ENCODE measurements around the gene OPA3.

The OPA3 gene

DNA sequence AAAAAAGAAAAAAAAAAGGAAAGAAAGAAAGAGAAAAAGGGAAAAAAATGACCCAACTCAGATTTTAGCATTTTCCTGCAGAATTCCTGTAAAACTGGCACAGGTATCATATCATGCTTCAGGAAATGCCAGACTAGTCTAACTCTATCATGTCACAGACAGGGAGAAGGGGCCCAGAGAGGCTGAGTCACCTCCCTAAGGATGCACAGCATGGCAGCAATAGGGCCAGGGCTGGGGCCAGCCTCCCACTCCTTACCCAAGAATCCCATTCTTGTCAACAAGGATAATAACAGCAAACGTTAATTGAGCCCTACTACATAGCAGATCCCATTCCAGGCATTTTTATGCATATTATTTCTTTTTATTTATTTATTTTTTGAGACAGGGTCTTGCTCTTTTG, 8.9 kb upstream of the OPA3 start:
- no peaks in the 10 kb centered on the region for H3K36me3 ChIP-seq (ENCODE audit: insufficient read depth, low read length)
- H3K4me3 ChIP-seq (ENCODE audit: low read depth in 1 of 2, low read length in 2 of 2): no peak overlapping the region
- H3K4me1 ChIP-seq (ENCODE audit: insufficient read depth, low read length): no peaks in the 10 kb centered on the region
- H3K9me3 ChIP-seq (ENCODE audit: low read length): no peaks in the 10 kb centered on the region
- peaks cover 10 to 42% of the 10 kb centered on the region in 2 donors for H3K27me3 ChIP-seq (ENCODE audit: control insufficient read depth in 1 of 2, insufficient read depth in 2 of 2, low read length in 2 of 2)
- no peak overlapping the region for H3K9ac ChIP-seq (ENCODE audit: low read length)
- H3K27ac ChIP-seq (ENCODE audit: low read depth, low read length): no peak overlapping the region

DNA sequence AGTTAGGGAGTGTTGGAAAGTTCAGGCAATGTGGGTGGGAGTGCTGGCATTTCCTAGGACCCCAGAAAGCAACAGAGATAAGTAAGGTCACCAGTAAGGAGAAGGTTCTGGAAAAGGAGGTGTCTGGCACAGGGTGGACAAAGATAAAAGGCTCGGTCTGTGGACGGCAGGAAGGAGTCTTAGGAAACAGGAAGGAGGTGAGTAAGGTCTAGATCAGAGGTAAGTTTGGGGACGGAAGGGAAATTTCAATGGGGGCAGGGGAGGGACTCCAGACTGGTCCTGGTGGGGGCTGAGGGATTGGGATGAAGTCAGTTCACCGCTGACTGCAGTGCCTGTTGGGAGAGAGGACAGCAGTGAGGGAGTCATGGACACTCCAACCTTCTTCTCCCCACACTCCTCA, 7.8 kb upstream of the OPA3 start:
- no peak overlapping the region for H3K9ac ChIP-seq (ENCODE audit: low read length)
- H3K27me3 ChIP-seq (ENCODE audit: control insufficient read depth in 1 of 2, insufficient read depth in 2 of 2, low read length in 2 of 2): peaks cover 0 to 30% of the 10 kb centered on the region in 2 donors
- H3K4me1 ChIP-seq (ENCODE audit: insufficient read depth, low read length): no peaks in the 10 kb centered on the region
- no peaks in the 10 kb centered on the region for H3K9me3 ChIP-seq (ENCODE audit: low read length)
- H3K27ac ChIP-seq (ENCODE audit: low read depth, low read length): no peak overlapping the region
- no peaks in the 10 kb centered on the region for H3K36me3 ChIP-seq (ENCODE audit: insufficient read depth, low read length)
- no peak overlapping the region for H3K4me3 ChIP-seq (ENCODE audit: low read depth in 1 of 2, low read length in 2 of 2)

DNA sequence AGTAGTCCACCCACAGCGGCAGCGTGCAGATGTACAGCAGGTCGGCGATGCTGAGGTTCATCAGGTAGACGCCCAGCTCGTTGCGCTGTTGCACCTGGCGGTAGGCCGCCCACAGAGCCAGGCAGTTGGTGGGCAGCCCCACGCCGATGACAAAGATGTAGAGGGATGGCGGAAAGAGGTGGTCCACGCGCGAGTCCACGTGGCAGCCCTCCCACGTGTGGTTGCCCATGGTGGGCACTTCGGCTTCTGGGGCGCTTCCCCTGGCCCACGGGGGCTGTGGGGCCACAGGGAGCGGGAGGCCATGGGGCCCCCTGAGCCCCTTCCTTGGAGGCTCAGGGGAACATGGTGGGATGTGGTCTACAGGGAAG, 7.0 kb upstream of the OPA3 start:
- no peak overlapping the region for H3K9ac ChIP-seq (ENCODE audit: low read length)
- peaks cover 0 to 23% of the 10 kb centered on the region in 2 donors for H3K27me3 ChIP-seq (ENCODE audit: control insufficient read depth in 1 of 2, insufficient read depth in 2 of 2, low read length in 2 of 2)
- no peaks in the 10 kb centered on the region for H3K36me3 ChIP-seq (ENCODE audit: insufficient read depth, low read length)
- H3K4me1 ChIP-seq (ENCODE audit: insufficient read depth, low read length): no peaks in the 10 kb centered on the region
- no peak overlapping the region for H3K27ac ChIP-seq (ENCODE audit: low read depth, low read length)
- no peaks in the 10 kb centered on the region for H3K9me3 ChIP-seq (ENCODE audit: low read length)
- H3K4me3 ChIP-seq (ENCODE audit: low read depth in 1 of 2, low read length in 2 of 2): no peak overlapping the region

DNA sequence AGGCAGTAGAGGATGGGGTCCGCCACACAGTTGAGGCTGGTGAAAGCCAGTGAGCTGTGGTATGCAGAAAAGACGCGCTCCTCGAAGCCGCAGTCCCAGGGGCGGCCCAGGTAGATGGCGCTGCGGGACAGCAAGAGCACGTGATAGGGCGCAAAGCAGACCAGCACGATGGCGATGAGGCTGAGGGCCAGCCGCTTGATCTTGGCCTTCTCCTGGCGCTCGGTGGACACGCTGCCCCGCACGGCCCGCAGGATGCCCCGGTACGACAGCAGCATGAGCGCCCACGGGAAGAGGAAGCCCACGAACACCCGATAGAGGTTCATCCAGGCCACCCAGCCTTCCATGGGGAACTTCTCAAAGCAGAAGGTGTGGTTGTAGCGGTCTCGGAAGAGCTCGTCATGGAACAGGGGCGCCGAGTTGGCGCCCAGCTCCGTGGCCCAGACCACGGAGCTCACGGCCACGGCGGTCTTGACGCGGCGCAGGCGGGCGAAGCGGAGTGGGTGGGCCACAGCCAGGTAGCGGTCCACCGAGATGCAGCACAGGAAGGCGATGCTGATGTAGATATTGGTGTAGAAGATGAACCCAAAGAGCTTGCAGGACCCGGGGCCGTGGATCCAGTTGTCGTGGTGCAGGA, 6.5 kb upstream of the OPA3 start:
- Histone ChIP-seq H3K4me1 (ENCODE audit: insufficient read depth, low read length) (no peaks in the 10 kb centered on the region), H3K9ac (ENCODE audit: low read length) (no peak overlapping the region), H3K4me3 (ENCODE audit: low read depth in 1 of 2, low read length in 2 of 2) (no peak overlapping the region), H3K36me3 (ENCODE audit: insufficient read depth, low read length) (no peaks in the 10 kb centered on the region), H3K27ac (ENCODE audit: low read depth, low read length) (no peak overlapping the region), H3K27me3 (ENCODE audit: control insufficient read depth in 1 of 2, insufficient read depth in 2 of 2, low read length in 2 of 2) (peaks cover 0 to 21% of the 10 kb centered on the region in 2 donors), H3K9me3 (ENCODE audit: low read length) (no peaks in the 10 kb centered on the region)

DNA sequence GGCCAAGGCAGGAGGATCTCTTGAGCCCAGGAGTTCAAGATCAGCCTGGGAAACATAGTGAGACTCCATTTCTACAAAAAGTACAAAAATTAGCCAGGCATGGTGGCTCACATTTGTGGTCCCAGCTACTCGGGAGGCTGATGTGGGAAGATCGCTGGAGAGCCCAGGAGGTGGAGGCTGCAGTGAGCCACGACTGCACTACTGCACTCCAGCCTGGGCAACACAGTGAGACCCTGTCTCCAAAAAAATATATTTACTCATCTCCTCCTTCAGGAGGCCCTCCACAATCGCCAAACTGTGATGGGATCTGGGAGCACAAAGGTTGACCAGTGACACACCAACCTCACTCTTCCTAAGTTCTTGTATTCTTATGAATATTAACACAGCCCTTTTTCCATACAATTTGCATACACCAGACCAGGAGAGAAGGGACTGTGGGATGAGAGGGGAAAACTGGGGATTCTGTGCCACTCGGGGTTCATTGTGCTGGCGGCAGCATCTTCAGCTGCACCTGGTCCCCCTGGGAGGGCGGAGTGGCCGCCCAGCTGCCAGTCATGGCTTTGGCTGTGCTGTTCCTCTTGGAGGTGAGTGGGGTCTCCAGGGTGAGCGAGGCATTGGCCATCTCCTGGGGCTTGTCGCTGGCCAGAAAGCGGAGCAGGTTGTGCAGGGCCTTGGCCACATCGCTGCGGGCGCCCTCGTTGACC, 5.8 kb upstream of the OPA3 start:
- Histone ChIP-seq H3K4me3 (ENCODE audit: low read depth in 1 of 2, low read length in 2 of 2) (no peak overlapping the region), H3K36me3 (ENCODE audit: insufficient read depth, low read length) (no peaks in the 10 kb centered on the region), H3K9me3 (ENCODE audit: low read length) (no peaks in the 10 kb centered on the region), H3K27me3 (ENCODE audit: control insufficient read depth in 1 of 2, insufficient read depth in 2 of 2, low read length in 2 of 2) (peaks cover 0 to 16% of the 10 kb centered on the region in 2 donors), H3K27ac (ENCODE audit: low read depth, low read length) (no peak overlapping the region), H3K4me1 (ENCODE audit: insufficient read depth, low read length) (peaks cover 2% of the 10 kb centered on the region), H3K9ac (ENCODE audit: low read length) (no peak overlapping the region)

DNA sequence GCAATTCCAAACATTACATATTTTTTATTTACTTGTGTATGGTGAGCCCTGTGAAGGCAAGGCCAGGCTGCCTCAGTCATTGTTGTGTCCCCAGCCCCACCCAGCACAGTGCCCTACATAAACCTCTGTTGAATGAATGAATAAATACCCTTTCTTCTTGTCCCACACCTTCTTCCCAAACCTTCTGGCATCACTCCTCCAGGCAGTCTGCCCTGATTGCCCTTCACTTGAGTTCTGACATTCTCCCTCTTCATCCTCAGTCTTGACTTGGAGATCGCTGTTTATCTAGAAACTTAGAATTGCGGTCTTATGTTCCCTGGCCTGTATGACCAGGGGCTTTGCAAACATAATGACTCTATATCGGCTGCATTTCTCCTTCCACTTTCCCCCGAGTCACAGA, 5.2 kb upstream of the OPA3 start:
- no peak overlapping the region for H3K27ac ChIP-seq (ENCODE audit: low read depth, low read length)
- H3K4me1 ChIP-seq (ENCODE audit: insufficient read depth, low read length): peaks cover 7% of the 10 kb centered on the region
- H3K27me3 ChIP-seq (ENCODE audit: control insufficient read depth in 1 of 2, insufficient read depth in 2 of 2, low read length in 2 of 2): peaks cover 0 to 16% of the 10 kb centered on the region in 2 donors
- no peak overlapping the region for H3K4me3 ChIP-seq (ENCODE audit: low read depth in 1 of 2, low read length in 2 of 2)
- H3K9me3 ChIP-seq (ENCODE audit: low read length): no peaks in the 10 kb centered on the region
- no peaks in the 10 kb centered on the region for H3K36me3 ChIP-seq (ENCODE audit: insufficient read depth, low read length)
- H3K9ac ChIP-seq (ENCODE audit: low read length): no peak overlapping the region

DNA sequence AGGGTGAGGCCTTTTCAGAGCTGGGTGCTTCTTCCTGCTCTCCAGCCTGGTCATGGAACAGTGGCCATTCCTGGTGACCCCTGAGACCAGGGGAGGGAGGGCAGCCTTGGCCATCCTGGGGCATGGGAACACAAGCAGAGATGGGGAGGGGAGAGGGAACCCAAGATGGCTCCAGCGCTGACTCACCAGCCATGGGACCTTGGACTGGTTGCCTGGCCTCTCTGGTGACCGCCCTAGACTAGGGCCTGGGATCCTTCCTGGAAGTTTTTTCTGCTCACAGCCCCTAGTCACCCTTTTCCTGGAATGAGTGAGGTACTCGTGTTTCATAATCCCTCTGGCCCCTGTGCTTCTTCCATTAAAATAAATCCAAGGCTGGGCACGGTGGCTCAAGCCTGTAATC, 3.3 kb upstream of the OPA3 start:
- Histone ChIP-seq H3K36me3 (ENCODE audit: insufficient read depth, low read length) (no peaks in the 10 kb centered on the region), H3K4me1 (ENCODE audit: insufficient read depth, low read length) (peaks cover 7% of the 10 kb centered on the region), H3K9me3 (ENCODE audit: low read length) (no peaks in the 10 kb centered on the region), H3K27ac (ENCODE audit: low read depth, low read length) (no peak overlapping the region), H3K27me3 (ENCODE audit: control insufficient read depth in 1 of 2, insufficient read depth in 2 of 2, low read length in 2 of 2) (peaks cover 0 to 16% of the 10 kb centered on the region in 2 donors), H3K9ac (ENCODE audit: low read length) (no peak overlapping the region), H3K4me3 (ENCODE audit: low read depth in 1 of 2, low read length in 2 of 2) (no peak overlapping the region)

DNA sequence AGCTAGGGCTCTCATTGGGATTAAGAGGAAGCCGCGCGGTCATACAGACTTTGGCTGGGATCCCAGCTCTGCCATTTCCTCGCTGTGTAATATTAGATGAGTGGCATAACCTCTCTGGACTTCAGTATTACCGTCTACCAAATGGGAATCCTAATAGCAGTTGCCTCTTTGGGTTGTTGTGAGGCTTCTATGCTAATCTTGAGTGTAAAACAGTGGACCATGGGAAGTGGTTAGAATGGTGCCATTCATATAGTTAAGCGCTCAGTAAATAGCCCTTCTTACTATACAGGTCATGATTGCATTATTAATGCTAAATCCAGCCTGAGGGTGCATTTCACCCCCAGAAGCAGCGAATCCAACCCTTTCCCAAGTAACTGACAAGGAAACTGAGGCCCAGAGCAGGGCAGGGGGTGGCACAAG, 566 bp upstream of the OPA3 start:
- Histone ChIP-seq H3K9me3 (ENCODE audit: low read length) (no peaks in the 10 kb centered on the region), H3K4me3 (ENCODE audit: low read depth in 1 of 2, low read length in 2 of 2) (peak overlapping the region; percentile 56 to 83), H3K27ac (ENCODE audit: low read depth, low read length) (peak overlapping the region; percentile 88), H3K27me3 (ENCODE audit: control insufficient read depth in 1 of 2, insufficient read depth in 2 of 2, low read length in 2 of 2) (no peaks in the 10 kb centered on the region), H3K9ac (ENCODE audit: low read length) (peak overlapping the region; percentile 78), H3K36me3 (ENCODE audit: insufficient read depth, low read length) (no peaks in the 10 kb centered on the region), H3K4me1 (ENCODE audit: insufficient read depth, low read length) (peaks cover 7% of the 10 kb centered on the region)

DNA sequence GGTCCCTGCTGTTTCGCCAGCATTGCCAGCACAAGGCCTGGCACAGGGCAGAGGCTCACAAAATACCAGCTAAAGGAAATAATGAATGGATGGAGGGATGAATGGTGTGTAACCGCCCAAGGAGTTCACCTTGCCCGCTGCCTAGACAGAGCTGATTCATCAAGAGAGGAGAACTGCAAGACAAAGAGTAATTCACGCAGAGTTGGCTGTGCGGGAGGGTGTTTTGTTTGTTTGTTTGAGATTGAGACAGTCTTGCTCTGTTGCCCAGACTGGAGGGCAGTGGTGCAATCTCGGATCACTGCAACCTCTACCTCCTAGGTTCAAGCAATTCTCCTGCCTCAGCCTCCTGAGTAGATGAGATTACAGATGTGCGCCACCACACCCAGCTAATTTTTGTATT, 3.0 kb downstream of the OPA3 start:
- peaks cover 21% of the 10 kb centered on the region for H3K4me1 ChIP-seq (ENCODE audit: insufficient read depth, low read length)
- H3K27me3 ChIP-seq (ENCODE audit: control insufficient read depth in 1 of 2, insufficient read depth in 2 of 2, low read length in 2 of 2): no peaks in the 10 kb centered on the region
- no peak overlapping the region for H3K9ac ChIP-seq (ENCODE audit: low read length)
- no peak overlapping the region for H3K27ac ChIP-seq (ENCODE audit: low read depth, low read length)
- no peak overlapping the region for H3K4me3 ChIP-seq (ENCODE audit: low read depth in 1 of 2, low read length in 2 of 2)
- no peaks in the 10 kb centered on the region for H3K36me3 ChIP-seq (ENCODE audit: insufficient read depth, low read length)
- H3K9me3 ChIP-seq (ENCODE audit: low read length): no peaks in the 10 kb centered on the region

DNA sequence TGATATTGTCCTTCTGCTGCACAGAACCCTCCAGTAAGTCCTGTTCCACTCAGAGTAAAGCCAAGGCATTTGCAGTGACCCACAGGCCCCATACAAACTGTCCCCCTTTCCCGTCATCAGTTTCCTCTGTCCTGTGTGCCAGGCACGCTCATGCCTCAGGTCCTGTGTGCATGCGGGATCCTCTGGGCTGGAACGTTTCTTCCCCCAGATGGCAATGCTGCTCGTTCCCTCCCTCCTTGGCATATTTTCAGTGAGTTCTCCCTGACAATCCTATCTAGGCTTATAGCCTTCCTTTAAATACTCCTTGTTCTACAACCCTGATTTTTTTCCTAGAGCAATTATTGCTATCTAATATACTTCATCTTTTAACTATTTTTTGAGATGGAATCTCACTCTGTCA, 5.7 kb downstream of the OPA3 start:
- no peak overlapping the region for H3K4me3 ChIP-seq (ENCODE audit: low read depth in 1 of 2, low read length in 2 of 2)
- H3K36me3 ChIP-seq (ENCODE audit: insufficient read depth, low read length): no peaks in the 10 kb centered on the region
- H3K27ac ChIP-seq (ENCODE audit: low read depth, low read length): no peak overlapping the region
- peaks cover 18% of the 10 kb centered on the region for H3K4me1 ChIP-seq (ENCODE audit: insufficient read depth, low read length)
- H3K9ac ChIP-seq (ENCODE audit: low read length): no peak overlapping the region
- no peaks in the 10 kb centered on the region for H3K27me3 ChIP-seq (ENCODE audit: control insufficient read depth in 1 of 2, insufficient read depth in 2 of 2, low read length in 2 of 2)
- H3K9me3 ChIP-seq (ENCODE audit: low read length): no peaks in the 10 kb centered on the region

DNA sequence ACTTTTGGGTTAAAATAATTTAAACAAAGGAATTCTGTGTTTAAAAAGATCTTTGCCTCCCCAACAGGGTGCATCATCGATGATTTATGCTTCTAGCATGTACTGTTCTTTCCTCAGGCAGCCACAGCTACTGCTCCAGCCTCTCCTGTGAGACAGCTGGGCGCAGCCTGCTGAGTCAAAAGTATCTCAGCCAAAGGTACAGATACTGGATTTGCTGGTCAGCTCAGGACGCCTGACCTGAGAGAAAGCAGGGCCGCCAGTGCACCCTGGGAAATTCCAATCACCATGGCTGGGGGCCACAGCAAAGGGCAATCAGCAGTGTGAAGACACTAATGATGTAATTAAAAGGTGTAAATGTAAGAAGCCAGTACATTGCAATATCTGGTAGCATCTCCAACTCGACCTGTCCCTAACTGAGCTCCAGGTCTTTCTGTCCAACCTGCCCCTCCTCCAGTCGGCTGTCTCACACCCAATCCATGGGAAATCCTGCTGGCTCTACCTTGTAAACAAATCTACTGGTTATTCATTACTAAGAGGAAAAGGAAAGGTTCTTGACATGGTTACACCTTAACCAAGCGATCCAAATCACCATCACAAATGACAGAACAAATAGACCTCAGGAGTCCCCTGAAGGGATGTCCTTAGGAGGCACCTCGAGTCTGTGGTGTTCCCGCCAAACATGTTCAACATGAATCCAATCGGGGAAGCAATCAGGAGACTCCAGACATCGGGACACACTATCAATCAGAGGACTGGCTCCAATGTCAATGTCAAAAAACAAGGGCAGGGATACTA, 7.3 kb downstream of the OPA3 start:
- Histone ChIP-seq H3K4me1 (ENCODE audit: insufficient read depth, low read length) (peaks cover 18% of the 10 kb centered on the region), H3K9ac (ENCODE audit: low read length) (no peak overlapping the region), H3K27me3 (ENCODE audit: control insufficient read depth in 1 of 2, insufficient read depth in 2 of 2, low read length in 2 of 2) (no peaks in the 10 kb centered on the region), H3K36me3 (ENCODE audit: insufficient read depth, low read length) (no peaks in the 10 kb centered on the region), H3K4me3 (ENCODE audit: low read depth in 1 of 2, low read length in 2 of 2) (no peak overlapping the region), H3K9me3 (ENCODE audit: low read length) (no peaks in the 10 kb centered on the region), H3K27ac (ENCODE audit: low read depth, low read length) (peak overlapping the region; percentile 75)
